SK-N-SH (cell line): ENCODE data around the gene ATP11A. TPM values are rescaled to one million over a fixed set of nuclear protein-coding genes. Genes with fewer than 3 reads are reported as not detected.

ENCODE experiments used
- CTCF ChIA-PET: fragments of 300-600, 350-600 bp; formaldehyde crosslinking; extraction: SDS; loops from one replicate; lab custom pipeline; 2021; lab: Yijun Ruan, JAX
- POLR2A ChIA-PET: fragments of 350-600 bp; sonication (Branson Sonifier 250); formaldehyde crosslinking; extraction: SDS; loops from one replicate; lab custom pipeline; 2020; ENCODE audit warnings: antibody characterized with exemption, inconsistent platforms; lab: Yijun Ruan, JAX
- DNase-seq: peaks from one replicate; pipeline ENCODE4 v3.0.0; 2012
- H2AFZ ChIP-seq: fragments of 200-600 bp; sonication (generic); 2 replicates; pipeline ENCODE4 v1.8.1; 2016; ENCODE audit warnings: antibody characterized with exemption, mild to moderate bottlenecking, low read depth
- H3F3A ChIP-seq: fragments of 200-600 bp; sonication (generic); replicated peaks from 2 replicates; pipeline ENCODE3; 2016; ENCODE audit warnings: antibody characterized with exemption, mild to moderate bottlenecking; ENCODE audit not compliant: insufficient read depth
- H3K27ac ChIP-seq, 2 experiments: fragments of 200-500 bp in 1 of 2; fragments of 200-600 bp in 1 of 2; sonication (Bioruptor generic) in 1 of 2; sonication (generic), shearing (Covaris generic) in 1 of 2; 2 replicates each; pipeline versions ENCODE4 v1.5.1 to v1.6.1; 2014 to 2016; ENCODE audit warnings: low read depth in 2 of 2, inconsistent platforms in 1 of 2, low read length in 1 of 2, mild to moderate bottlenecking in 1 of 2, mixed read lengths in 1 of 2
- H3K27me3 ChIP-seq: fragments of 200-600 bp; sonication (generic), shearing (Covaris generic); 2 replicates; pipeline ENCODE4 v1.6.1; 2016; ENCODE audit warnings: mixed run types; ENCODE audit not compliant: insufficient read depth
- H3K36me3 ChIP-seq, 2 experiments: fragments of 200-500 bp in 1 of 2; fragments of 200-600 bp in 1 of 2; sonication (Bioruptor generic) in 1 of 2; sonication (generic) in 1 of 2; replicated peaks in 1 of 2; 2 replicates each; pipeline versions ENCODE3 to v1.5.1; 2014 to 2016; ENCODE audit warnings: low read length in 1 of 2, mild to moderate bottlenecking in 1 of 2; ENCODE audit not compliant: insufficient read depth in 2 of 2, control insufficient read depth in 1 of 2
- H3K4me1 ChIP-seq, 2 experiments: fragments of 200-500 bp in 1 of 2; fragments of 200-600 bp in 1 of 2; sonication (Bioruptor generic) in 1 of 2; sonication (generic), shearing (Covaris generic) in 1 of 2; 2 replicates each; pipeline versions ENCODE4 v1.5.1 to v1.6.1; 2014 to 2016; ENCODE audit warnings: low read depth in 1 of 2, low read length in 1 of 2, mixed run types in 1 of 2; ENCODE audit not compliant: insufficient read depth in 2 of 2, control insufficient read depth in 1 of 2
- H3K4me2 ChIP-seq: fragments of 200-600 bp; sonication (generic), shearing (Covaris generic); 2 replicates; pipeline ENCODE4 v1.6.1; 2017; ENCODE audit warnings: mixed run types
- H3K4me3 ChIP-seq, 2 experiments: fragments of 200-500 bp in 1 of 2; fragments of 200-600 bp in 1 of 2; sonication (Bioruptor generic) in 1 of 2; sonication (generic), shearing (Covaris generic) in 1 of 2; 2 replicates each; pipeline versions ENCODE4 v1.5.1 to v1.8.1; 2014 to 2016; ENCODE audit warnings: low read depth in 2 of 2, inconsistent platforms in 1 of 2, low read length in 1 of 2, mild to moderate bottlenecking in 1 of 2, mixed read lengths in 1 of 2, moderate library complexity in 1 of 2
- H3K79me2 ChIP-seq: fragments of 200-600 bp; sonication (generic); 2 replicates; pipeline ENCODE4 v1.8.1; 2017; ENCODE audit warnings: mild to moderate bottlenecking; ENCODE audit not compliant: insufficient read depth
- H3K9ac ChIP-seq: fragments of 200-600 bp; sonication (generic); 2 replicates; pipeline ENCODE4 v1.6.1; 2017; ENCODE audit warnings: mixed run types
- H3K9me2 ChIP-seq: fragments of 200-600 bp; sonication (generic); 2 replicates; pipeline ENCODE4 v1.6.1; 2017; ENCODE audit warnings: mixed run types
- H3K9me3 ChIP-seq: fragments of 200-600 bp; sonication (generic); 2 replicates; pipeline ENCODE4 v1.6.1; 2017; ENCODE audit warnings: mixed run types, mild to moderate bottlenecking, moderate library complexity
- H4K20me1 ChIP-seq: fragments of 200-600 bp; sonication (generic); 2 replicates; pipeline ENCODE4 v1.6.1; 2017; ENCODE audit warnings: mild to moderate bottlenecking, mixed run types; ENCODE audit not compliant: insufficient read depth
- CHD2 ChIP-seq: fragments of 150-350 bp; IDR thresholded peaks from 2 replicates; pipeline ENCODE4 v1.6.1; 2018; ENCODE audit warnings: low read length; ENCODE audit not compliant: partially characterized antibody
- CTCF ChIP-seq: fragments of 200-600 bp; sonication (generic); IDR thresholded peaks from 2 replicates; pipeline ENCODE4 v1.6.1; 2017; ENCODE audit warnings: antibody characterized with exemption, mild to moderate bottlenecking, moderate library complexity
- EZH2phosphoT487 ChIP-seq: fragments of 200-600 bp; sonication (generic); IDR thresholded peaks from 2 replicates; pipeline ENCODE4 v1.6.1; 2017; ENCODE audit warnings: low read depth, mixed run types, mild to moderate bottlenecking, antibody characterized with exemption, moderate library complexity, borderline replicate concordance
- FOSL2 ChIP-seq: IDR thresholded peaks from 2 replicates; pipeline ENCODE4 v1.4.0; 2012; ENCODE audit warnings: low read depth, mild to moderate bottlenecking, moderate library complexity, borderline replicate concordance
- GABPA ChIP-seq: IDR thresholded peaks from 2 replicates; pipeline ENCODE4 v1.4.0; 2012; ENCODE audit warnings: low read depth, mild to moderate bottlenecking
- GATA2 ChIP-seq: sonication (generic); formaldehyde crosslinking; IDR thresholded peaks from 2 replicates; pipeline ENCODE4 v1.5.0; 2020; ENCODE audit warnings: mild to moderate bottlenecking, missing genetic modification reagents
- IRF3 ChIP-seq: fragments of 150-350 bp; IDR thresholded peaks from 2 replicates; pipeline ENCODE4 v1.6.1; 2016; ENCODE audit warnings: mild to moderate bottlenecking, low read depth, low read length
- MAX ChIP-seq: IDR thresholded peaks from 2 replicates; pipeline ENCODE4 v1.4.0; 2012; ENCODE audit warnings: low read depth
- MEF2A ChIP-seq: IDR thresholded peaks from 2 replicates; pipeline ENCODE4 v1.4.0; 2012; ENCODE audit warnings: low read depth, borderline replicate concordance
- MXI1 ChIP-seq: IDR thresholded peaks from 2 replicates; pipeline ENCODE4 v1.6.1; 2012; ENCODE audit warnings: mild to moderate bottlenecking, low read depth, low read length, improper control_type of control experiment
- NFIC ChIP-seq: IDR thresholded peaks from 2 replicates; pipeline ENCODE4 v1.4.0; 2012; ENCODE audit warnings: borderline replicate concordance
- POLR2AphosphoS5 ChIP-seq: IDR thresholded peaks from 2 replicates; pipeline ENCODE4 v1.6.1; 2012; ENCODE audit warnings: low read depth, low read length
- RAD21 ChIP-seq: IDR thresholded peaks from 2 replicates; pipeline ENCODE4 v1.6.1; 2012; ENCODE audit warnings: mild to moderate bottlenecking, low read length
- RCOR1 ChIP-seq: fragments of 150-350 bp; IDR thresholded peaks from 2 replicates; pipeline ENCODE4 v1.6.1; 2017; ENCODE audit warnings: antibody characterized with exemption, low read length
- RXRA ChIP-seq: IDR thresholded peaks from 2 replicates; pipeline ENCODE4 v1.4.0; 2012; ENCODE audit warnings: low read depth, mild to moderate bottlenecking, borderline replicate concordance
- TAF1 ChIP-seq: IDR thresholded peaks from 2 replicates; pipeline ENCODE4 v1.6.1; 2012; ENCODE audit warnings: low read depth, mild to moderate bottlenecking, low read length, moderate library complexity, borderline replicate concordance
- TCF12 ChIP-seq: IDR thresholded peaks from 2 replicates; pipeline ENCODE4 v1.4.0; 2012
- TEAD4 ChIP-seq: IDR thresholded peaks from 2 replicates; pipeline ENCODE4 v1.4.0; 2012; ENCODE audit warnings: mild to moderate bottlenecking, borderline replicate concordance; ENCODE audit not compliant: insufficient read depth
- USF1 ChIP-seq: IDR thresholded peaks from 2 replicates; pipeline ENCODE4 v1.4.0; 2012; ENCODE audit warnings: low read depth, borderline replicate concordance
- YY1 ChIP-seq: IDR thresholded peaks from 2 replicates; pipeline ENCODE4 v1.4.0; 2012; ENCODE audit warnings: low read depth, mild to moderate bottlenecking
- WGBS: methylation state at CpG from one replicate; pipeline ENCODE4 v1.1.6; 2017; ENCODE audit warnings: low lambda C conversion rate; 5-methylcytosine and 5-hydroxymethylcytosine counted together
- polyA plus RNA-seq, 3 experiments: library from polyadenylated mRNA; depleted of rRNA; stranded (reverse); fragments of >200 nt; gene quantifications; 2 replicates each; pipeline ENCODE4 v1.2.3, GENCODE V29; 2012

The ATP11A gene
- polyA plus RNA-seq, 1 of the 3 experiments (the other 2 are of a cell fraction) = 4.1 TPM

- TF ChIP-seq TEAD4 (no peak), GATA2 (CRISPR knock-in tag) (no peak), RXRA (no peak), GABPA (no peak), IRF3 (no peak), NFIC (no peak), TCF12 (no peak)
These were observed 75.9 kb downstream of the ATP11A start (continued) for GRCh38 chr13:112765731-112766130.

GRCh38 chr13:112766336-112766735 is 76.5 kb downstream of the ATP11A start:
- H3K36me3 ChIP-seq = no peaks in the 10 kb centered on the region
- no peaks in the 10 kb centered on the region for H3K9me2 ChIP-seq
- H2AFZ ChIP-seq = no peak overlapping the region
- no peak for DNase-seq
- no peak for TF ChIP-seq MXI1
- no peak for TF ChIP-seq NFIC
- TF ChIP-seq RCOR1 = no peak
- no peak overlapping the region for H3K4me2 ChIP-seq
- no peaks in the 10 kb centered on the region for H3F3A ChIP-seq
- peaks cover 0 to 5% of the 10 kb centered on the region in 2 experiments; a peak in 1 of 4 replicates for H3K4me1 ChIP-seq
- WGBS = 97% methylated on average over 6 of the region's 6 CpGs
- no peaks in the 10 kb centered on the region for H3K9me3 ChIP-seq
- ChIA-PET POLR2A (no interaction called here), CTCF (no interaction called here)
- H3K4me3 ChIP-seq = no peak overlapping the region
- H3K27ac ChIP-seq = no peak overlapping the region
- no peaks in the 10 kb centered on the region for H3K27me3 ChIP-seq
- no peaks in the 10 kb centered on the region for H3K79me2 ChIP-seq
- H3K9ac ChIP-seq = no peak overlapping the region
- H4K20me1 ChIP-seq = no peaks in the 10 kb centered on the region

GRCh38 chr13:112767506-112768471 is 78.0 kb downstream of the ATP11A start:
- no peaks in the 10 kb centered on the region for H3K9me2 ChIP-seq
- H3K4me1 ChIP-seq = peaks cover 0 to 8% of the 10 kb centered on the region in 2 experiments; a peak in 1 of 4 replicates
- no peak overlapping the region for H3K4me3 ChIP-seq
- no peak for DNase-seq
- no peaks in the 10 kb centered on the region for H3F3A ChIP-seq
- H3K79me2 ChIP-seq = no peaks in the 10 kb centered on the region
- WGBS = 94% methylated on average over 30 of the region's 34 CpGs
- H4K20me1 ChIP-seq = no peaks in the 10 kb centered on the region
- no peak overlapping the region for H2AFZ ChIP-seq
- CTCF ChIA-PET = no interaction called here
- H3K36me3 ChIP-seq = no peaks in the 10 kb centered on the region
- H3K9me3 ChIP-seq = no peaks in the 10 kb centered on the region
- TF ChIP-seq FOSL2 (no peak), CTCF (no peak), RAD21 (no peak), GATA2 (CRISPR knock-in tag) (no peak), TAF1 (no peak), TCF12 (no peak), MAX (no peak), MEF2A (no peak), RXRA (no peak), POLR2AphosphoS5 (no peak), YY1 (no peak), TEAD4 (no peak), EZH2phosphoT487 (no peak), USF1 (no peak), CHD2 (no peak)
- TF ChIP-seq, all 33 proteins: peak for 0
- no peak overlapping the region for H3K4me2 ChIP-seq
- no peaks in the 10 kb centered on the region for H3K27me3 ChIP-seq
- H3K27ac ChIP-seq = no peak overlapping the region
- H3K9ac ChIP-seq = no peak overlapping the region
- POLR2A ChIA-PET = no interaction called here
